Erythroblast (primary cell): ENCODE data around the gene CT47C1.
"Not testable (repeated sequence)": the region's sequence is repeated elsewhere in the genome, so short reads cannot be mapped to it uniquely, and the experiment has no call there.

ENCODE experiments used
- GATA1 ChIP-seq: IDR thresholded peaks from 2 replicates; pipeline ENCODE4 v1.6.1; 2011; ENCODE audit warnings: low read depth, mild to moderate bottlenecking, control low read depth, low read length, moderate library complexity
- POLR2A ChIP-seq: IDR thresholded peaks from 2 replicates; pipeline ENCODE4 v1.6.1; 2011; ENCODE audit warnings: mild to moderate bottlenecking, low read length

GRCh38 chrX:119027960-119028732 is 44.6 kb upstream of the CT47C1 start:
- TF ChIP-seq POLR2A, GATA1: not testable (repeated sequence)
